ENCODE results near the gene IRX5.

GRCh38 chr16:54897930-54898329 lies 32.7 kb upstream of the IRX5 start:
- TF ChIP-seq CTCF (IDR thresholded peaks at IDR 0.05; ENCODE audit: poor library complexity, severe bottlenecking) (no peak), POLR2AphosphoS5 (IDR thresholded peaks at IDR 0.05) (no peak), TAF1 (IDR thresholded peaks at IDR 0.05; ENCODE audit: low read depth) (no peak), EZH2 (IDR thresholded peaks at IDR 0.05; ENCODE audit: borderline replicate concordance, insufficient read depth, low read length, poor library complexity, severe bottlenecking) (no peak), SMC3 (conservative IDR thresholded peaks at IDR 0.05; ENCODE audit: poor library complexity) (no peak), REST (IDR thresholded peaks at IDR 0.05; ENCODE audit: borderline replicate concordance) (no peak)

Data from neural cell (in vitro differentiated cells).